Breast epithelium (tissue), 4 donors: ENCODE data around the gene ADORA1. TPM values are rescaled to one million over a fixed set of nuclear protein-coding genes. Genes with fewer than 3 reads are reported as not detected.

Experiments
- DNase-seq, 2 donors: peaks; one replicate each; pipeline ENCODE4 v3.0.0-alpha.2; 2019; ENCODE audit warnings: low spot score in 2 of 2
- H3K27ac ChIP-seq, 2 donors: fragments of 200-600 bp; sonication (generic) in 1 of 2; one replicate each; pipeline ENCODE4 v1.5.1; 2016 to 2019; ENCODE audit warnings: mild to moderate bottlenecking in 1 of 2
- H3K27me3 ChIP-seq, 2 donors: fragments of 200-600 bp; sonication (generic) in 1 of 2; one replicate each; pipeline versions ENCODE4 v1.5.1 to v1.6.0; 2017 to 2019; ENCODE audit warnings: control low read depth in 1 of 2, mild to moderate bottlenecking in 1 of 2
- H3K36me3 ChIP-seq: fragments of 200-600 bp; one replicate; pipeline ENCODE4 v1.5.1; 2019
- H3K4me1 ChIP-seq, 2 donors: fragments of 200-600 bp; sonication (generic); one replicate each; pipeline ENCODE4 v1.5.1; 2016 to 2019; ENCODE audit warnings: control low read depth in 1 of 2
- H3K4me3 ChIP-seq, 3 donors: fragments of 200-600 bp; sonication (generic); 1 replicate in 2 of 3; 2 replicates in 1 of 3; pipeline ENCODE4 v1.5.1; 2016 to 2019; ENCODE audit warnings: mild to moderate bottlenecking in 3 of 3, moderate library complexity in 2 of 3
- H3K9me3 ChIP-seq, 2 donors: fragments of 200-600 bp; sonication (generic) in 1 of 2; one replicate each; pipeline ENCODE4 v1.5.1; 2016 to 2019; ENCODE audit warnings: control low read depth in 1 of 2
- CTCF ChIP-seq, 3 donors: fragments of 450-650 bp; IDR thresholded peaks; one replicate each; pipeline ENCODE4 v1.5.1; 2016 to 2017; ENCODE audit warnings: antibody characterized with exemption in 3 of 3, mild to moderate bottlenecking in 3 of 3, moderate library complexity in 3 of 3
- POLR2A ChIP-seq: fragments of 450-650 bp; IDR thresholded peaks from one replicate; pipeline ENCODE4 v1.6.1; 2016; ENCODE audit warnings: antibody characterized with exemption, mild to moderate bottlenecking, moderate library complexity
- POLR2AphosphoS5 ChIP-seq, 3 donors: sonication (generic); formaldehyde crosslinking; IDR thresholded peaks; one replicate each; pipeline ENCODE4 v1.6.1; 2017; ENCODE audit warnings: antibody characterized with exemption in 3 of 3
- intact Hi-C: fragments of 100-400 bp; cut with DNase I; formaldehyde crosslinking; loops from one replicate; pipeline ENCODE4 v1.15.1; 2023; ENCODE audit warnings: low total_unique reads
- total RNA-seq, 3 donors: library from RNA; depleted of rRNA; stranded (reverse); fragments of >200 nt; gene quantifications; one replicate each; pipeline ENCODE4 v1.1.0, GENCODE V29; 2016

ADORA1 gene
- total RNA-seq, 3 donors from 2014 or later, result 0.64 to 14.5 (median 5.2) TPM

GRCh38 chr1:203182387-203182953 lies 54.9 kb downstream of the ADORA1 start:
- Histone ChIP-seq H3K4me1 (peaks cover 0 to 3% of the 10 kb centered on the region in 2 donors), H3K27ac (peak overlapping the region; percentile 86 to 93), H3K36me3 (no peaks in the 10 kb centered on the region), H3K27me3 (no peaks in the 10 kb centered on the region), H3K4me3 (peak overlapping the region in 1 of 3 donors; percentile 65), H3K9me3 (no peaks in the 10 kb centered on the region)
- DNase-seq, result peak in 1 of 2 donors; percentile 17
- intact Hi-C loops, result no loop called here
- no peak for TF ChIP-seq CTCF (IDR thresholded peaks at IDR 0.05)
- TF ChIP-seq POLR2AphosphoS5 (IDR thresholded peaks at IDR 0.05), result no peak
- no peak for TF ChIP-seq POLR2A

- peak overlapping the region; percentile 86 to 93 for H3K27ac ChIP-seq
- DNase-seq, result no peak
- TF ChIP-seq POLR2A (no peak), POLR2AphosphoS5 (IDR thresholded peaks at IDR 0.05) (no peak), CTCF (IDR thresholded peaks at IDR 0.05) (no peak)
- peaks cover 0 to 14% of the 10 kb centered on the region in 2 donors for H3K4me1 ChIP-seq
- intact Hi-C loops, result no loop called here
- H3K9me3 ChIP-seq, result no peaks in the 10 kb centered on the region
- peak overlapping the region in 1 of 3 donors; percentile 65 for H3K4me3 ChIP-seq
- H3K27me3 ChIP-seq, result no peaks in the 10 kb centered on the region
- no peaks in the 10 kb centered on the region for H3K36me3 ChIP-seq
These were observed 56.3 kb downstream of the ADORA1 start for GRCh38 chr1:203183828-203184227.

GRCh38 chr1:203184467-203184866 lies 56.9 kb downstream of the ADORA1 start:
- H3K36me3 ChIP-seq, result no peaks in the 10 kb centered on the region
- H3K9me3 ChIP-seq, result no peaks in the 10 kb centered on the region
- intact Hi-C loops, result no loop called here
- TF ChIP-seq CTCF (IDR thresholded peaks at IDR 0.05) (no peak), POLR2A (no peak), POLR2AphosphoS5 (IDR thresholded peaks at IDR 0.05) (no peak)
- H3K4me1 ChIP-seq, result peaks cover 0 to 14% of the 10 kb centered on the region in 2 donors
- peak overlapping the region; percentile 86 to 93 for H3K27ac ChIP-seq
- DNase-seq, result peak in 1 of 2 donors; percentile 28
- H3K27me3 ChIP-seq, result no peaks in the 10 kb centered on the region
- H3K4me3 ChIP-seq, result peak overlapping the region in 1 of 3 donors; percentile 65

GRCh38 chr1:203185061-203185461 lies 57.5 kb downstream of the ADORA1 start:
- peaks cover 0 to 14% of the 10 kb centered on the region in 2 donors for H3K4me1 ChIP-seq
- TF ChIP-seq POLR2AphosphoS5 (IDR thresholded peaks at IDR 0.05), result no peak
- TF ChIP-seq CTCF (IDR thresholded peaks at IDR 0.05), result no peak
- no peak for TF ChIP-seq POLR2A
- H3K4me3 ChIP-seq, result peak overlapping the region in 2 of 3 donors; percentile 16 to 65
- peak overlapping the region; percentile 86 to 93 for H3K27ac ChIP-seq
- intact Hi-C loops, result no loop called here
- H3K9me3 ChIP-seq, result no peaks in the 10 kb centered on the region
- no peak for DNase-seq
- no peaks in the 10 kb centered on the region for H3K27me3 ChIP-seq
- no peaks in the 10 kb centered on the region for H3K36me3 ChIP-seq

GRCh38 chr1:203185585-203185984 lies 58.1 kb downstream of the ADORA1 start:
- Histone ChIP-seq H3K36me3 (no peaks in the 10 kb centered on the region), H3K27ac (peak overlapping the region; percentile 86 to 93), H3K4me3 (peak overlapping the region in 2 of 3 donors; percentile 16 to 65), H3K4me1 (peaks cover 3 to 14% of the 10 kb centered on the region in 2 donors), H3K9me3 (no peaks in the 10 kb centered on the region), H3K27me3 (no peaks in the 10 kb centered on the region)
- intact Hi-C loops, result no loop called here
- no peak for TF ChIP-seq POLR2AphosphoS5 (IDR thresholded peaks at IDR 0.05)
- TF ChIP-seq POLR2A, result no peak
- no peak for TF ChIP-seq CTCF (IDR thresholded peaks at IDR 0.05)
- no peak for DNase-seq
